HG02981 (cell line): Measurements from ENCODE around the gene NAXE.

ENCODE experiments used
- ATAC-seq: cut with Tn5 transposase; IDR thresholded peaks from one replicate; pipeline ENCODE4 v1.9.1; 2021; ENCODE audit warnings: mild to moderate bottlenecking, moderate library complexity; ENCODE audit not compliant: unreplicated experiment

Gene NAXE

DNA sequence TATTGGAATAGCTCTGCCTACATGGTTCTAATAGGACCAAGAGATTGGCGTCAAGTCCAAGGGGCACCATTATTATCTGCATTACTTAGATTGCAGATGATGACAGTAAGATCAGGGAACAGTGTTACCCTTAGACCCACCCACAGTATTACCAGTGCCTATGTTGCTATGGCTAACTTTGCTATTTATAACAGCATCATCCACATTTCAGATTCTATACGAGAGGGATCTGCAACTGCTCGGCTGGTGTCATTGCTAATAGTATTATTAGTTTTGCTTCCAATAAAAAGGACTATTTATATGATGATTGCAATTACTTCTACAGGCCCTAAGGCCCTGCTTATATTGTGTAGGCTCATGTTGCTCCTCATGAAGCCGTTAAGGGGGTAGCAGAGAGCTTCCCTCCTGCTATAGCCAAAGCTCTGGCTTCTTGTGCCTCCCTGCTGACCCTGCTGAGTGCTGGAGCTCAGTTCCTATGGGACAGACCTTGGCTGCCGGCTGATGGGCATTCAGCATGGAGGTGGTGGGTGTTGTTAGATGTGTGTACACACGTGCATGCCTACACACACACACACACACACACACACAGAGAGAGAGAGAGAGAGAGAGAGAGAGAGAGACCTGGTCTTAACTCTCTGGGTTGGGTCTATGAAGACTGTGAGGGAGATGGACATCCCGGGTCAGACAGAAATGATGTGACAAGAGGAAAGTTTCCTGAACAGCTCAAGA lies 51.6 kb downstream of the NAXE start:
- ATAC-seq = no peak

GRCh38 chr1:156643778-156644092 lies 52.2 kb downstream of the NAXE start:
- peak; percentile 49 for ATAC-seq
